HPDE6-E6E7 (cell line): ENCODE results near the gene C10orf90.

Experiments used
- DNase-seq: peaks from one replicate; pipeline ENCODE4 v3.0.0; 2011; ENCODE audit warnings: missing footprints; ENCODE audit errors: extremely low spot score

Gene C10orf90

GRCh38 chr10:126502441-126502840 is 168.1 kb downstream of the C10orf90 start:
- no peak for DNase-seq

- no peak for DNase-seq
Measured at GRCh38 chr10:126501828-126502227, 168.7 kb downstream of the C10orf90 start.

- no peak for DNase-seq
Measured at GRCh38 chr10:126500866-126501265, 169.6 kb downstream of the C10orf90 start.

- DNase-seq, result no peak
Measured at GRCh38 chr10:126500185-126500584, 170.3 kb downstream of the C10orf90 start.

- DNase-seq, result no peak
Measured at GRCh38 chr10:126499744-126500143, 170.7 kb downstream of the C10orf90 start.

GRCh38 chr10:126497672-126498071 is 172.8 kb downstream of the C10orf90 start:
- no peak for DNase-seq

- DNase-seq, result no peak
Measured at GRCh38 chr10:126496771-126497545, 173.5 kb downstream of the C10orf90 start.

GRCh38 chr10:126491476-126491875 is 179.0 kb downstream of the C10orf90 start:
- no peak for DNase-seq

GRCh38 chr10:126481181-126481580 is 189.3 kb downstream of the C10orf90 start:
- DNase-seq, result no peak

GRCh38 chr10:126480648-126481047 is 189.8 kb downstream of the C10orf90 start:
- no peak for DNase-seq

GRCh38 chr10:126479280-126479895 is 191.1 kb downstream of the C10orf90 start:
- DNase-seq, result no peak

GRCh38 chr10:126478546-126478945 is 191.9 kb downstream of the C10orf90 start:
- DNase-seq, result no peak

GRCh38 chr10:126476246-126476645 is 194.2 kb downstream of the C10orf90 start:
- DNase-seq, result no peak

GRCh38 chr10:126475074-126475691 is 195.3 kb downstream of the C10orf90 start:
- no peak for DNase-seq

GRCh38 chr10:126474031-126474430 is 196.5 kb downstream of the C10orf90 start:
- no peak for DNase-seq

- no peak for DNase-seq
Measured at GRCh38 chr10:126470991-126471390, 199.5 kb downstream of the C10orf90 start.

- no peak for DNase-seq
Measured at GRCh38 chr10:126469692-126470091, 200.8 kb downstream of the C10orf90 start.

GRCh38 chr10:126468876-126469643 is 201.4 kb downstream of the C10orf90 start:
- DNase-seq, result no peak

- no peak for DNase-seq
Measured at GRCh38 chr10:126468467-126468866, 202.0 kb downstream of the C10orf90 start.

- no peak for DNase-seq
Measured at GRCh38 chr10:126465771-126466170, 204.7 kb downstream of the C10orf90 start.

GRCh38 chr10:126463286-126463685 is 207.2 kb downstream of the C10orf90 start:
- no peak for DNase-seq

- DNase-seq, result no peak
Measured at GRCh38 chr10:126461289-126461940, 209.1 kb downstream of the C10orf90 start.
